Astrocyte (in vitro differentiated cells and primary cell): ENCODE measurements around the gene PHF1. TPM values are rescaled to one million over a fixed set of nuclear protein-coding genes. Genes with fewer than 3 reads are reported as not detected.
A peak's percentile ranks its signal among the peaks of the same experiment; 100 is the strongest.

Experiments used
- DNase-seq: peaks from one replicate; pipeline ENCODE4 v3.0.0-alpha.2; 2010; ENCODE audit warnings: low read depth
- FAIRE-seq: peaks from 2 replicates; lab custom pipeline; 2011; peaks lifted over from hg19 to GRCh38; lab: Jason Lieb, UNC
- H2AFZ ChIP-seq: 2 replicates; pipeline ENCODE4 v1.6.0; 2012; ENCODE audit warnings: low read depth, low read length, inconsistent platforms
- H3K27ac ChIP-seq: 2 replicates; pipeline ENCODE4 v1.5.1; 2011; ENCODE audit warnings: low read depth, low read length, inconsistent platforms
- H3K27me3 ChIP-seq: 2 replicates; pipeline ENCODE4 v1.6.0; 2011; ENCODE audit warnings: low read length, inconsistent platforms; ENCODE audit not compliant: insufficient read depth
- H3K36me3 ChIP-seq: 2 replicates; pipeline ENCODE4 v1.5.1; 2011; ENCODE audit warnings: low read length, inconsistent platforms; ENCODE audit not compliant: insufficient read depth
- H3K4me1 ChIP-seq: 2 replicates; pipeline ENCODE4 v1.5.1; 2011; ENCODE audit warnings: low read length, inconsistent platforms; ENCODE audit not compliant: insufficient read depth
- H3K4me2 ChIP-seq: 2 replicates; pipeline ENCODE4 v1.6.0; 2012; ENCODE audit warnings: low read length, inconsistent platforms
- H3K4me3 ChIP-seq: 2 replicates; pipeline ENCODE4 v1.5.1; 2011; ENCODE audit warnings: low read depth, mild to moderate bottlenecking, low read length, inconsistent platforms; ENCODE audit not compliant: insufficient read depth
- H3K79me2 ChIP-seq: 2 replicates; pipeline ENCODE4 v1.6.0; 2012; ENCODE audit warnings: mild to moderate bottlenecking, low read length, inconsistent platforms; ENCODE audit not compliant: insufficient read depth
- H3K9ac ChIP-seq: 2 replicates; pipeline ENCODE4 v1.6.0; 2012; ENCODE audit warnings: mild to moderate bottlenecking, low read length, inconsistent platforms
- H3K9me3 ChIP-seq: 2 replicates; pipeline ENCODE4 v1.5.1; 2012; ENCODE audit warnings: low read depth, mild to moderate bottlenecking, low read length, inconsistent platforms; ENCODE audit not compliant: insufficient read depth
- H4K20me1 ChIP-seq: 2 replicates; pipeline ENCODE4 v1.6.0; 2012; ENCODE audit warnings: low read length, inconsistent platforms; ENCODE audit not compliant: insufficient read depth
- H3K27ac Mint-ChIP-seq: one replicate; pipeline ENCODE4 v1.8.0; 2021; ENCODE audit warnings: mild to moderate bottlenecking, mixed read lengths; ENCODE audit not compliant: unreplicated experiment
- H3K27me3 Mint-ChIP-seq: one replicate; pipeline ENCODE4 v1.8.0; 2021; ENCODE audit warnings: low read depth, mixed read lengths; ENCODE audit not compliant: unreplicated experiment
- H3K36me3 Mint-ChIP-seq: one replicate; pipeline ENCODE4 v1.8.0; 2021; ENCODE audit warnings: low read depth, mixed read lengths; ENCODE audit not compliant: unreplicated experiment
- H3K4me1 Mint-ChIP-seq: one replicate; pipeline ENCODE4 v1.8.0; 2021; ENCODE audit warnings: low read depth, mixed read lengths; ENCODE audit not compliant: unreplicated experiment
- H3K4me3 Mint-ChIP-seq: one replicate; pipeline ENCODE4 v1.8.0; 2021; ENCODE audit warnings: mild to moderate bottlenecking, moderate library complexity, mixed read lengths; ENCODE audit not compliant: unreplicated experiment
- H3K9me3 Mint-ChIP-seq: one replicate; pipeline ENCODE4 v1.8.0; 2021; ENCODE audit warnings: mild to moderate bottlenecking, mixed read lengths; ENCODE audit not compliant: unreplicated experiment
- CTCF ChIP-seq: IDR thresholded peaks from 2 replicates; pipeline ENCODE4 v1.5.1; 2011; ENCODE audit warnings: low read depth, mild to moderate bottlenecking, inconsistent platforms, low read length, moderate library complexity; ENCODE audit not compliant: insufficient read depth
- EZH2 ChIP-seq: IDR thresholded peaks from 2 replicates; pipeline ENCODE4 v1.6.1; 2012; ENCODE audit warnings: mild to moderate bottlenecking, low read length, inconsistent platforms; ENCODE audit not compliant: insufficient read depth
- total RNA-seq: library from RNA; stranded (reverse); gene quantifications from 2 replicates; pipeline ENCODE4 v1.2.1, GENCODE V29; 2021

The PHF1 gene
- total RNA-seq, 1 donor from 2014 or later = 34.3 TPM

DNA sequence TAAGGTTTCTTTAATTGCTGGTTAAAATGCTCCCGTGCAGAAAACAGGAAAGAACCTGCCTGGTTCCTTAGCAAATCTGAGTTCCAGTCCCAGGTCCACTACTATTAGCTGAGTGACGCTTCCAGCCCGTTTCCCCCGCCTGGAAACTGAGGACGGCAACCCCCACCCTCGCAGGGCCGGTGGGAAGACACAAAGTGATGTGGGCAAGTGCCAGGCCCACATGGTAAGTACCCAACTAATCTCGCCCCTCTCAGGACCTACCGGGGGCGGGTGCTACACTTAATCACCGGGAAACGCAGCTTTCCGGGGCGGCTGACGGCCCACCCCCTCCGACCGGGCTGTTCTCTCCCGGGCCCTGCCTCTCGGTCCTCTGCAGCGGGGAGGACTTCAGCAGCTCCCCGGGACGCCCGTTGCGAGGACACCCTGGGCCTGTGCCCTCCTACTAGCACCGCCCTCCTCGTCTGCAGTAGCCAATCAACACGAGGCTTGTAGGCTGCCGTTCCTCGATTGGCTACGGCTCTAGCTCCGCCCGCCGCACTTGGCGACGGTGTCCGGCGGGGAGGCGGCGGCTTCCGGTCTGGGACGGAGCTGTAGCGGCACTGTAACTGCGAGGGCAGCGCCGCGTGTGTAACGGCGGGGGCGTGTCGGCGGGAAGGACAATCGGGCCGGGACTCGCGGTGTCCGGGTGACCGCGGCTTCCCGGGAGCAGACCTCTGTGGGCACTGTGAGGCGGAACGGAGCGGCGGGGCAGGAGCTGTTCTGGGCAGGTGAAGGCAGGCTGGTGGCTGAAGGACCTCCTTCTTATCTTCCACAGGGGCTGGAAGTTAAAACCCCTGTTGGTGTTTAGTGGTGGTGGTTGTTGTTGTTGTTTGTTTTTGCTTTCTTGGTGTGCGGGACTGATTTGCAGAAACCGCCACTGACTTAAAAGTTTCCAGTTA is 43.5 kb downstream of the PHF1 start, which contains the start of gene ZBTB9:
TSS of gene ZBTB9 (plus strand) at position 568 of the 938 bp plus-strand sequence. CDS start 525 bp downstream, outside the sequence.
- FAIRE-seq = no peak
- Mint-ChIP-seq H3K27me3 (no peaks in the 10 kb centered on the region), H3K9me3 (no peaks in the 10 kb centered on the region), H3K4me3 (peak within 1 kb of the TSS; percentile 95), H3K27ac (peak within 1 kb of the TSS; percentile 92), H3K4me1 (peaks cover 8% of the 10 kb centered on the region), H3K36me3 (peaks cover 18% of the 10 kb centered on the region)
- no peaks in the 10 kb centered on the region for H3K9me3 ChIP-seq
- peak within 1 kb of the TSS; percentile 88 for H3K4me3 ChIP-seq
- H3K27ac ChIP-seq = peak within 1 kb of the TSS; percentile 51
- peak; percentile 91 for DNase-seq
- peaks cover 13% of the 10 kb centered on the region for H4K20me1 ChIP-seq
- peaks cover 11% of the 10 kb centered on the region for H3K36me3 ChIP-seq
- H3K27me3 ChIP-seq = no peaks in the 10 kb centered on the region
- peaks cover 8% of the 10 kb centered on the region for H3K4me1 ChIP-seq
- H3K9ac ChIP-seq = peak within 1 kb of the TSS; percentile 92
- TF ChIP-seq EZH2 = no peak
- no peak for TF ChIP-seq CTCF
- peak within 1 kb of the TSS; percentile 77 for H2AFZ ChIP-seq
- H3K4me2 ChIP-seq = peak within 1 kb of the TSS; percentile 93
- H3K79me2 ChIP-seq = peaks cover 31% of the 10 kb centered on the region

DNA sequence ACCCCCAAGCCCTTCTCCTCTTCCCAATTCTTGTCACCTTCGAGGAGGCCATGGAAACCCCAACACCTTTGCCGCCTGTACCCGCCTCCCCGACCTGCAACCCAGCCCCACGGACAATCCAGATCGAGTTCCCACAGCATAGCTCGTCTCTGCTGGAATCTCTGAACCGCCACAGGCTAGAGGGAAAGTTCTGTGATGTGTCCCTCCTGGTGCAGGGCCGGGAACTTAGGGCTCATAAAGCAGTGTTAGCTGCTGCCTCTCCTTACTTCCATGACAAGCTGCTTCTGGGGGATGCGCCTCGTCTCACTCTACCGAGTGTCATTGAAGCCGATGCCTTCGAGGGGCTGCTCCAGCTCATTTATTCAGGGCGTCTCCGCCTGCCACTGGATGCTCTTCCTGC is 44.2 kb downstream of the PHF1 start:
- Mint-ChIP-seq H3K27me3 (no peaks in the 10 kb centered on the region), H3K36me3 (peaks cover 18% of the 10 kb centered on the region), H3K9me3 (no peaks in the 10 kb centered on the region), H3K4me1 (peaks cover 8% of the 10 kb centered on the region), H3K4me3 (peak overlapping the region; percentile 95), H3K27ac (peak overlapping the region; percentile 92)
- TF ChIP-seq CTCF (no peak), EZH2 (no peak)
- H4K20me1 ChIP-seq = peaks cover 13% of the 10 kb centered on the region
- no peak overlapping the region for H3K27ac ChIP-seq
- H3K4me2 ChIP-seq = peak overlapping the region; percentile 93
- DNase-seq (no peak), FAIRE-seq (no peak)
- H3K4me1 ChIP-seq = peaks cover 8% of the 10 kb centered on the region
- peaks cover 11% of the 10 kb centered on the region for H3K36me3 ChIP-seq
- H2AFZ ChIP-seq = peak overlapping the region; percentile 55
- H3K79me2 ChIP-seq = peaks cover 31% of the 10 kb centered on the region
- no peaks in the 10 kb centered on the region for H3K9me3 ChIP-seq
- no peaks in the 10 kb centered on the region for H3K27me3 ChIP-seq
- H3K4me3 ChIP-seq = peak overlapping the region; percentile 88
- H3K9ac ChIP-seq = peak overlapping the region; percentile 92
